ENCODE measurements around the gene IFNAR2.
A peak's percentile ranks its signal among the peaks of the same experiment; 100 is the strongest.

IFNAR2 gene

DNA sequence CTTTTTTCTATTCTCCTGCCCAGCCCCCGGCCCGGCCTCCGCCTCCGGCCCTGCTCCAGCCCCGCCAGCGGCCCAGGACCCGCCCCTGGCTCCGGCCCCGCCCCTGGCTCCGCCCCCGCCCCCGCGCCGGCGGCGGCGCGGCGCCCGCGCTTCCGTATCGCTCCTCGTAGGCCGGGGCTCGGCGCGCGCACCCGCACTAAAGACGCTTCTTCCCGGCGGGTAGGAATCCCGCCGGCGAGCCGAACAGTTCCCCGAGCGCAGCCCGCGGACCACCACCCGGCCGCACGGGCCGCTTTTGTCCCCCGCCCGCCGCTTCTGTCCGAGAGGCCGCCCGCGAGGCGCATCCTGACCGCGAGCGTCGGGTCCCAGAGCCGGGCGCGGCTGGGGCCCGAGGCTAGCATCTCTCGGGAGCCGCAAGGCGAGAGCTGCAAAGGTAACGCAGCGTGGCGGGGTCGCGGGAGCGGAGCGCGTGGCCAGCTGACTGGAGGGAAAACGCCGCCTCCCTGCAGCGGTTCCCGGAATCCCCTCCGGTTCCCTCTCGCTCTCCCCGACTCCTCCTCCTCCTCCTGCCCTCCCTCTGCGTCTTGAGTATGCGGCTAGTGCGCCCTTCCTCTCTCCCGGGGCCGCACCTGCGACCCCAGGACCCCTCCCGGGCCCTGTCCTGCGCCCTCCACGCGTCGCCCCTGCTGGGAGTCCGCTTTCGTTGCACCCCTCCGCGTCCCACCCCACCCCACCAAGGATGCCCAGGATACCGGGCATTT is at the start of gene IFNAR2:
TSS of gene IFNAR2 (plus strand) at position 155 of the 761 bp plus-strand sequence. CDS start 11,985 bp downstream, outside the sequence.
- DNase-seq (ENCODE audit: low spot score): peak; percentile 64

DNA sequence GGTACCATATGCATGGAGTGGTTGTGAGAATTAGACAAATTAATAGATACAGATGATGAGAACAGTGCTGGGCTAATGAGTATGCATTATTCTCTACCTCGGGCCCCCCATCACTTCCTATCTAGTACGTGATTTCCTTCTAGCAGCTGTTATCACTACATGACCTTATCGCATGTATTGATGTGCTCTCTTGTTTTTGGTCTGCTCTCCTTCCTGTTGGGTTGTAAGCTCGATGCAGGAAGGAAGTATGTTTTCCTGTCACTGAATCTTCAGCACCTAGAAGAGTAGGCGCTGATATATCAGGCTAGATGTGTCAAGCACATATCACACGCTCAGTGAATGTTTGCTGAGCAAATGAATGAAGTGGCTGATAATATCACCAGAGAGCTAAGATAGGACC is 43.9 kb upstream of the IFNAR2 start:
- peak; percentile 72 for DNase-seq (ENCODE audit: low spot score)

DNA sequence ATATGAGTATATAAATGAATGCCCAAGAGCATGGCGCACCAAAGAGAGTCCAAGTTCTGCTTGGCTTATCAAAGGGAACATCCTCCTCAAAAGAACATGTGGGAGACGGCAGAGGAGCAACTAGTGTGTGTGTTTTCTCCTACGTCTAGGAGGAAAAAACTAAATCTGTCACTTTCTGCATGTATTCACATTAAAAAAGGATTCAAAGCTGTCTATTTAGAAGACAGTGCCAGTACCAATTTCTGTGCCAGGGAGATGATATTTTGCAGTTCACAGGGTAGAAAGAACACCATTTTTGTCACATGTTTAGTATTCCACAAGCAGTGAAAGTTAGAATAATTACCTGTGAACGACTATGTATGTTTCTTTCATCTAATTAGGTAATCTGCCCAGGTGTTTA is 42.5 kb upstream of the IFNAR2 start:
- DNase-seq (ENCODE audit: low spot score): no peak

DNA sequence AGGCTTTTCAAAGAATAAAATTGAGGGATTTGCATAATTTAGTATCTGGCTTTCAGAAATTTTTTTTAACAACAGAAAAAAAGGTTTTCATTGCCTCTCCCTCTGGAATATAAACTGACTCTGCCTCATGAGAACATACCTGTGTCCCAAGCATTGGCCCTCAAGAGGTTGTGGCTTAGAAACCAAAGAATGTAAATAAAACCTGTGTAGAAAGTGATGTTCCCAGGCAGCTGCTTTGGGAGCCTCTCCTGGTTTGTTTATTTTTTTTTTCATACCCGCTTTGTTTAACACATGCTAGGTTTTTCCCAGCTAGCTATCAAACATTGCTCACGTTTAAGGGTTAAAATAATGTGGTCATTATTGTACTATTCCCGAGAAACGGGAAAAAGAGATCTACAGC is 40.5 kb upstream of the IFNAR2 start:
- DNase-seq (ENCODE audit: low spot score): no peak

DNA sequence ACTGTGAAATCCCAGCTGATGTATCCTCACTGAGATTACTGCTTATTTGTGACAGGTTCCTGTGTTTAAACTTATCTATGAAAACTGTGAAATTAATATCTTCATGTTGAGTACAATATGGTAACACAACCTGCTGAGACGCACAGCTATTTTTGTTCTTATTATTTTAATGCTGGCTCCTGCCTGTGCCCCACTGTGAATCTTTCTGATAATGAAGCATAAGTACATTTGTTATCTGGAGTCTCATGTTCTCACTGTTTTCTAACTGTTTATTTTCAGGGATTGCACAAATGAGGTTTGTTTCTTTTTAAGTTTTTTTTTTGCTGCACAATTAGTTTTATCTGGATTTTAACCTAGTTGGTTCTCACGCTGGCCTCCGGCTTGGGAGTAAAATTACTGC is 39.9 kb upstream of the IFNAR2 start:
- no peak for DNase-seq (ENCODE audit: low spot score)

DNA sequence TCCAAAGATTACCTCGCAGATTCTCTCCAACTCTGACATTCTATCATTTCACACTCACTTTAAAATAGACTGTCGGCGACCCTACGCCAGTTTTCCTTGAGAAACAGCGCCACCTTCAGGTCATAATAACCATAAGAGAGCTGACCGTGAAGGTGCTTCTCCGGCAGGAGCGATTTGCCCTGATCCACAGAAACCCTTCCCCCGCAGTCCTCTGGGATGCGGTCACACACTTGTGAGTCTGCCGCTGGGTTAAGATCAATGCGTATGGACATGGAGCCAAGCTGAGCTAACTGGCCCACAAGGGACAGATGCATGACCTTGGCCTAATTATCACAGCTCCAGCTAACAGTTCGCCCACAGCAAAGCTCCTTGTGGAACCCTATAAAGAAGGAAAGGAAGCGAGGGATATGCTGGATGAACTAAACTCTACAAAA is 32.8 kb upstream of the IFNAR2 start:
- DNase-seq (ENCODE audit: low spot score): peak; percentile 66

DNA sequence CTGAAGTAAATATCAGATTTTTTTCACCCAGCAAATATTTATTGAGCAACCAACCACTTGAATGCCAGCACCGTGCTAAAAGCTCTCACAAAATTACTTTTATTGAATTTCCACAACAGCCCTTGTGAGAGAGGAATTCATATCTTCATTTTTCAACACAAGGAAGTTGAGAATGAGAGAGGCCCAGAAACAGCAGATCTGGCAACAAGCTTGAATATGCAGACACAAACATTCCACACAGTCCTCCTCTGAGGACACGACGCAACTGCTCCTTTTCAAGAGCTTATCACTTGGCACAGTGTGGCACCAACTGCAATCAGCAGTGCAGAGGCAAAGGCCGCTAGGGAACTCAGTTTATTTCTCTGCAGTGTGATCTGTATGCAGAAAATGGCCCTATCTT is 32.2 kb upstream of the IFNAR2 start:
- DNase-seq (ENCODE audit: low spot score): no peak

DNA sequence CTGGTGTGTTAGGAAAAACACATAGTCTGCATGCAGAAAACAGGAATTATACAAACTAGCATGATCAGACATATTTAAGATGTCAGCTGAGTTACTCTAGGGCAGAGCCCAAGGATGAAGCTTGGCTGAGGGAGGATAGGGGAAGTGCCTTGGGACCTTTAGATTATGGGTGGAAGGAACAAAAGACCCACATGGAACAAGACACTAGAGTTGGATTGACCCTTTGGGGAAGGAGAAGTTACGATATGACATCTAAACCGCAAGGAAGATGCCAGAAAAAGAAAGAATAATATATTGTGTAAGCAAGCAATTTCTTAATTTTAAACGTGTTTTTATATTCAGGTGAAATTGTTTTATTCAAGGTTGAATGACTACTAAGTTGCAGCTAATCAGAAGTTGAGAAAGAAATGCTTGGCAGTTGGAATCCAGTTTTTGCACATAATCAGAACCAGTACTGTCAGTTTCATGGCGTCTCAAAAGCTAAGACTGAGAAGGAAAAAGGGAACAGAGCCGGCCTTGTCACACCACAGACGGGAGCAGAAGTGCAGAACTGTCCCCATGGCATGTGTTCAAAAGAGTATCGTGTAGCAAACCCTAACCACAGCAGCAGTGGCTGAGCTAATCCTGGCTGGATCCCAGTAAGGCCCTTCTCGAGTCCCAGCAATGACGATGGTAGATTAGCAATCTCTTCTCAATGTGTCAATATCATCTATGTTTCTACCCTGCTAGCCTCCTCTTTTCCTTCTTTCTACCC is 31.2 kb upstream of the IFNAR2 start:
- DNase-seq (ENCODE audit: low spot score): no peak

DNA sequence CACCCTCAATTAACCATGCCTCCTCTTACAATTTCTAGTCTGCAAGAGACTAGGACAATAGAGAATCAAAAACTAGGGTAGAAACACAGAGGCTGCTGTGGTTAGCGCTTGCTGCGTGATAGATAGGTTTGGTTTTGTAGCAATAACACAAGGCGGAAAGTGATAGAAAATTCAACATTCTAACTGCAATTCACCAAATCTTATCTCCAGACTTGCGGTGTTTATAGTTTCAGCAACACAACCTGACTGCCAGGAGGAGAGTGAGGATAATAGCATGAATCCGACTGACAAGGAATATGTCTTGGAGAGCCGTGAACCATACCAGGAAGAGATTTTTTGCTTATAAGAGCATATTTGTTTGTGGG is 30.7 kb upstream of the IFNAR2 start:
- no peak for DNase-seq (ENCODE audit: low spot score)

DNA sequence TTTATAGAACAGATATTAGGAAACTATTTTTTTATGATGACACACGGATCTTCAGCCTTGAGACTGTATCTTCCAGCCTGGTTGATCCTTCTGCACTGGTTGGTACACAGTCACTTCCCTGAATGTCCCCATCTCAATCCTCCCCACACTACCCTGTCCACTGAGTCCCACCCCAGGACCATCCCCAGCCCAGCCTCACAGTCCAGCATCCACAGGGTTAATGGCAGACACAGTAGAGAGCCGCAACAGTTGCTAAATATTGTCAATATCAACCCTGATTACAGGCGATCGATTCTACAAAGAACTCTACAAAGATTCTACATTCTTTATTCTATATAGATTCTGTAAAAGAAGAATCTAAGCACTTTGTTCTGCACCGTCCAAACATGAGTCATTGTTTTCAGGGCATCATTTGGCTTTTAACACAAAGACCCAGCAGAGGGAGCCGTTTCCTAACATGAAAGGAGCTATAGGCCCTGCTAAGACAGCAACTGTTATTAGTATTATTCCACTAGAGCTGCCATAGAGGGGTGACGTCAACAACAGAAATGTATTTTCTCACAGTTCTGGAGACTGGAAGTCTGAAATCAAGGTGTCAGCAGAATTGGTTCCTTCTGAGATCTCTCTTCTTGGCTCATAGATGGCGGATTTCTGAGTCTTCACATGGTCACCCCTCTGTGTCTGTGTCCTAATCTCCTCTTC is 30.1 kb upstream of the IFNAR2 start:
- DNase-seq (ENCODE audit: low spot score): peak; percentile 89

DNA sequence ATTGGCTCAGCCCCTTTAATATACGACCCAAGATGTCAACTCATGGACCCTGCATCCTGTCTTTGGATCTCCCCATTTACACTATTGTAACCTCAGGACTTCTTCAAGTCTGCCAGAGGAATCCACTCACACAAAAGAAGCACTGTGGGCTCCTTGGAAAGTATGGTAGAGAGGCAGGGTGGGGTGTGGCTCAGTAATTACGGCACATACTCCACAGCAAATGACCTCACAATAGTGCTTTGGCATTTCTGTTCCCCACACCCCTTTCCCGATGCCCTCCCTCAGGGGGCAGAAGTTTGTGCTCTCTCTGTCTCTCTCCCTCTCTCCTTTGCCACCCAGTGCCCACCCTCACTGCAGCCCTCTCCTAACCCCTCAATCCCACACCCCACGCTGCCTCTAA is 27.8 kb upstream of the IFNAR2 start:
- no peak for DNase-seq (ENCODE audit: low spot score)

DNA sequence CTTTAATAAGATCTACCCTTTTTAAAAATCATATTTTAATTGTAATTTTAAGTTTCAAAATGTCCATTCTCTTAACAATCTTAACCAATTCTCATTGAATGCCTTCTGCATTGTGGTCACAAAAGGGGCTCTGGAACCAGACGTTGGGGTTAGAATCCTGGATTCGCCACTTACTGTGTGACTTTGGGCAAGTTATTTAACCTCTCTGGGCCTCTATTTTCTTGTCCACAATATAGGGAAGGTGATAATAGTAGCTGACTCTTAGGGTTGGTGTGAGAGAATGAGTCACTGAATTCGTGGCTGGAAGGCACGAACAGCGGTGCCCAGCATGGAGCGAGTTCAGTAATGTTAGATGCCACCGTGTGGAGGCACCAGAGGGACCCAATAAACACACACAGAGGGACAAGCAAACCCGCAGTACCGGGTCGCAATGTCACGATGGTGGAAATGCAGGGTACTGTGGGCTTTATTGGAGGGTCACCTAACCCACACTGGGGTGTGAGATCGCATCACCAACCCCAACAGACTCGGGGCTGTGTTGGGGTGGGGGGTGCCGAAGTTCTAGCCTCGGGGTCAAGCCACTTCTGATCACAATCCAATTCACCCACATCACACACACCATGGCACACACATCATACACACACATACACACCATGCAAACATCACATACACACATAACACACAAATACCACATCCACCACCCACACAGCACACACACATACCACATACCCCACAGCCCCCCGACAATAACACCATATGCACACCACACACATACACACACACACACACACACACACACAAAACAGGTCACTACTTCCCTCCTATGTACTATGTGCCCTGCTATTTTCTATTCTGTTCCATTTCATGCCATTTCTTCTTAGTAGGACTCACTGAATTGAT is 27.0 kb upstream of the IFNAR2 start:
- no peak for DNase-seq (ENCODE audit: low spot score)

DNA sequence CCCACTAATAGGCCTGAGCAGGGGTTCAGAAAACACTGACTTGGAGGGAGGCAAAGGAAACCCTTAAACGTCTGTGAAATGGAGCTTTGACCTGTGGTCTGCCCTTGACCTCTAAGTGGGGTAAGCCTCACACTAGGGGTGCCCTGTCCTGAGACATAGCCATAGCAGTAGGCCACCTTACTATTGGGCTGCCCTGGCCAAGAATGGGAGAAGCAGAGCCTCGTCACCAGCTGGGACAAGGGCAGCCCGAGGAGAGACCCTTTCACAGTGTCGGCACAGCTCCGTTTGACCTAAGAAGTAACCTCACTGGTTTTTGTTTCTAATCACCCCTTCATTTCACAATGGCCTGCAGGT is 26.4 kb upstream of the IFNAR2 start:
- no peak for DNase-seq (ENCODE audit: low spot score)

DNA sequence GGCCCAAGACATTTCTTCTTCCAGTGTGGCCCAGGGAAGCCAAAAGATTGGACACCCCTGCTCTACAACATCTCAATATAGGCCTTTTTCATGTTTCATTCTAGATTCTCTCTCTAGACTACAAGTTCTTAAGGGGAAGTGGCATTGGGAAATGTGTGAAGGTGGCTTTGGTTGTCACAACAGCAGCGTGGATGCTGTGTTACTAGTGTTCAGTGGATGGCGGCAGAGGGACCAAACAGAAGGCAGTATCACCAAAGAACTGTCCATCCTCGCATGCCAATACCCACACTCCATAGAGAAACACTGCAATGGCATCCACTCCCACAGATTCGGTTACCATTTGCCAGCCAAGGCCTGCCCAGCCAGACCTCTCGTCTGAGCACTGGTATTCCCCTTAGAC is 24.3 kb upstream of the IFNAR2 start:
- DNase-seq (ENCODE audit: low spot score): no peak

DNA sequence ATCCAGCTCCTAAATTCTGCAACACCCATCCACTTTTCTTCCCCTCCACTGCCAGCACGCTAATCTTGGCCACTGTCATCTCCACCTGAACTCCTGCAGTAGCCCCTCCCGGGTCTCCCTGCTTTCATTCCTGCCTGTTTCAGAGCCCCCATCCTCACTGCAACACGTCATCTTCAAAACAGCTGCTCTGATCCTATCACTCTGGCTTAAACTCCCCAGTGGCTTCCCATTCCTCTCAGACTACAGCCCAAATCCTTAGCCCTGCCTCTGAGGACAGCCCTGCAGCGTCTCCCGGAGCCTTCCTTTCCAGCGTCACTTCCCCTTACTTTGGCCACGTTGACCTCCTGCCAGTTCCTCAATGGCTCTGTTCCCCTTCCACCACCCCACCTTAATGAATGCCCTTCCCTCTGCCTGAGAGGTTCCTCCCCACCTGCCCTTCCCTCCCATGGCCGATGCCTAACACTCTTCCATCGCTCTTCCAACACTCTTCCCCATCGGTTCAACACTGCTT is 22.9 kb upstream of the IFNAR2 start:
- DNase-seq (ENCODE audit: low spot score): no peak

DNA sequence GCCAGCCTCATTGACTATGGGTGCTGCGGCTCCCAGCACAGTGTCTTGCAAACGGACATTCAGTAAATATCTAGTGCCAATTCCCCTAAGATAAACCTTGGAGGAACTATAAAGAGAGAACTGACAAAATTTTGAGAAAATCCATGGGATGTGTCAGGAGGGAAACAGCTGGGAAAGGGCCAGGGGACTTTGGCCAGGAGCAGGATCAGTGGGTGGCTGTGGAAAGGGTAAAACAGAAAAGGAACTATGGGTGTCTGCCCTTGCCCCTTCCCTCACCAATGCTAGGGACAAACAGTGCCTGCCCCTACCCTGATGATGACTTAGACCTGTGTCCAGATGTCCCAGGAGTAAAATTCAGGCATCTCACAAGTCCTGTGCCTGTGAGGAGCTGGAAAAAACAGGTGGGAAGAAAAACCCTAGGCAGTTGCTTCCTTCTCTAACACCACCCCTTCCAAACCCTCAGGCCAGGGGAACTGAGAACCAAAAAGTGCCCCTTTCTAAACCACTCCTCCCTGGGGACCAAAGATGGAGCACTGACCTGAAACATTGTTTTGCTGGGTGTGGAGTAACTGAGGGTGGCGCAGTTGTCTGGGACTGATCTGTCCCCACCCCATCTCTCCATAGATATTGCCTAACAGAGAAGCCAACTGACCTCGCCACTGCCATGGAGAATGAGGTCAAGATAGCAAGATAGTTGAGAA is 22.1 kb upstream of the IFNAR2 start:
- DNase-seq (ENCODE audit: low spot score): no peak

DNA sequence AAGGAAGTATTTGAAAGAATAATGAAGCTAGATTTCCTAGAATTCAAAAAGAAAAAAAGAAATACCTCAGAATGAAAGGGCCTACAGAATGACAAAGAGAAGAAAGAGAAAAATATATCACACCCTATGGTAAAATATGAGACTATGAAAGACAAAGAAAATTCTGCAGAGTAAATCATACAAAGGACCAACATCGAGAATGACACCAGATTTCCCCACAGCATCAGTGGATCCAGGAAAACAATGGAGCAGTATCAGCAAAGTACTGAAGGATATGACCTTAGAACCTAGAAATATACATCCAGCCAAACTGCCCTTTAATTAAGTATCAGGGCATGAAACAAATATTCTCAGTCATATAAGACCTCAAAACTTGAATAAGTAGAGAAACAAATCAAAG is 21.2 kb upstream of the IFNAR2 start:
- no peak for DNase-seq (ENCODE audit: low spot score)

DNA sequence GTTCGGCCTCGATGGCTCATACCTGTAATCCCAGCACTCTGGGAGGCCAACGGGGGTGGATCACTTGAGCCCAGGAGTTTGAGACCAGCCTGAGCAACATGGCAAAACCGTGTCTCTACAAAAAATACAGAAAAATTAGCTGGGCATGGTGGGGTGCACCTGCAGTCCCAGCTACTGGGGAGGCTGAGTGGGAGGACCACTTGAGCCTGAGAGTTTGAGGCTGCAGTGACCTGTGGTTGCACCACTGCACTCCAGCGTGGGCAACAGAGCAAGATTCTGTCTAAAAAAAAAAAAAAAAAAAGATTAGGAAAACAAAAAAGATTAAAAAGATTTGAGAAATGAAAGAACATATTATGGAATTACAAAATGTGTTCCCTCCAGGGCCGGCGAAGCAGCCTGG is 18.4 kb upstream of the IFNAR2 start:
- DNase-seq (ENCODE audit: low spot score): no peak

DNA sequence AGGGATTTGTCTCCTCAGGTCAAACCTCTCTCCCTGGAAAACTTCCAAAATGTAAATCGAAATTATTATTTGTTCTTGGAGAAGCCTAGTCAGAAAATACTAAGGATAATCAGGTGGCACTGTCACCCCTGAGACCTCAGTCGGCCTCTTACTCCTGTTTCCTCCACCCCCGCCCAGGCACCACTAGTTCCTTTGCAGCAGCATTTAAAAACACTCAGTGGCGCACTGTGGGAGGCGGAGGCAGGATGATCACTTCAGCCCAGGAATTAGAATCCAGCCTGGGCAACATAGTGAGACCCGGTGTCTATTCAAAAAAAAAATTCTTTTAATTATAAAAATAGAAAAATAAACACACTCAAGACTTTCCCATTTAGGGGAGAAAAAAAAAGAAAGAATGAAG is 18.0 kb upstream of the IFNAR2 start:
- no peak for DNase-seq (ENCODE audit: low spot score)

DNA sequence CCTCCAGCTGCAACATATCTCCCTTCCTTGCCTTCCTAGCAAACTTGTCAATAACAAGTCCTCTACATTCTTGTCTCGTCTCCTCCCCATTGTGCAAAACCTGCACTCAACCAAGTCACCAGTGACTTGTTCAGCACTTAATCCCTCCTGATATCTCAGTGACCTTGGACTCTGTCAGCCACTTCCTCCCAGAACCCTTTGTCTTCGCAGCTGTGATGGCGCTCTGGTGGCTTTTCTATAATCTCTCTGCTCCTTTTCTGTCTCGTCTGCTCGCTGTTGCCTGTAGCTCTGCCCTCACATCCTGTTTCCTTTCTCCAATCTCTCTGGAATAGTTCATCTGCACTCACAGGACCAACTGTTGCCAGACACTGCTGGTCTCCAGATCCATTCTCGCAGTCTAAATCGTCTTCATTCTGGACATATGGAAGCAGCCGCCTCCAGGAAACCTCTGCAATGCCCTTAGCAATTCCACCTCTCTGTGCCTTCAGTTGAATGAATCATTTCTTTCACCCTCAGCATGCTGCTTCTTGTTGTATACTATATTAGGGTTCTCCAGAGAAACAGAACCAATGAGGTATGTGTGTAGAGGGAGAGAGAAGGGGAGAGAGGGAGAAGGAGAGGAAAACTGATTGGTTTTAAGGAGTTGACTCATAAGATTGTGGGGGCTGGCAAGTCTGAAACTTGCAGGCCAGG is 17.4 kb upstream of the IFNAR2 start:
- peak; percentile 32 for DNase-seq (ENCODE audit: low spot score)

DNA sequence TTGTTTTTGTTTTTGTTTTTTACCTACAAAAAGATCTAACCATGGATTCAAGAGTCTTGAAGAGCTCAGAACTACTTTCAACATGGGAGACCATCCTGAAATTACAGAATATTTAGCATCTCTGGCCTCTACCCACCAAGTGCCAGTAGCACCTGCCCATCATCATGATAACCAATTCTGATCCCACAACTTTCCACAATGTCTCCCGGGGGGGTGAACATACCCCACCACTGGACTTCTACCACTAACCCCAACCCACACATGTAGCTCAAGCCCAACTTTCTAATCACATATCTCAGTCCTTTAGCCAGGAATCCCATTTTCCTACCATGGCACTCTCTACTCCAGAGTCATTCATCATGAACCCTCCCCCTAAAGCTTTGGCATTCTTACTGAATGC is 15.7 kb upstream of the IFNAR2 start:
- DNase-seq (ENCODE audit: low spot score): no peak
